Cortex of kidney (tissue), 1 donor: ENCODE results near the gene MGAT2.
A peak's percentile ranks its signal among the peaks of the same experiment; 100 is the strongest.
"Not testable (repeated sequence)": the region's sequence is repeated elsewhere in the genome, so short reads cannot be mapped to it uniquely, and the experiment has no call there.

Experiments used
- DNase-seq: peaks from one replicate; lab custom pipeline; 2025; lab: John Stamatoyannopoulos, UW

The MGAT2 gene

GRCh38 chr14:49612671-49613070 is 7.9 kb upstream of the MGAT2 start:
- DNase-seq, result no peak

GRCh38 chr14:49614196-49614595 is 6.4 kb upstream of the MGAT2 start:
- no peak for DNase-seq

DNA sequence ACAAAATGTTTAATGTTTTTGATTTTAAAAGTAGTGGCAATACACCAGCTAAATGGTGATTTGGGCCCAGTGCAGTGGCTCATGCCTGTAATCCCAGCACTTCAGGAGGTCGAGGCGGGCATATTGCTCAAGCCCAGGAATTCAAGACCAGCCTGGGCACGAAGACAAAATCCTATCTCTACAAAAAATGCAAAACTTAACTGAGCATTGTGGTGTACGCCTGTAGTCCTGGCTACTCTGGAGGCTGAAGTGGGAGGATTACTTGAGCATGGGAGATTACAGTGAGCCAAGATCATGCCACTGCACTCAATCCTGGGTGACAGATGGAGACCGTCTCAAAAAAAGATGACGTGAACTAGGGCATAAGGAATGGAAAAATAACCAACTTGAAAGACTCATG is 4.8 kb upstream of the MGAT2 start:
- DNase-seq, result no peak

- DNase-seq, result no peak
Observed at GRCh38 chr14:49617852-49618519, 2.6 kb upstream of the MGAT2 start.

- DNase-seq, result not testable (repeated sequence)
Observed at GRCh38 chr14:49619273-49619672, 1.3 kb upstream of the MGAT2 start.

DNA sequence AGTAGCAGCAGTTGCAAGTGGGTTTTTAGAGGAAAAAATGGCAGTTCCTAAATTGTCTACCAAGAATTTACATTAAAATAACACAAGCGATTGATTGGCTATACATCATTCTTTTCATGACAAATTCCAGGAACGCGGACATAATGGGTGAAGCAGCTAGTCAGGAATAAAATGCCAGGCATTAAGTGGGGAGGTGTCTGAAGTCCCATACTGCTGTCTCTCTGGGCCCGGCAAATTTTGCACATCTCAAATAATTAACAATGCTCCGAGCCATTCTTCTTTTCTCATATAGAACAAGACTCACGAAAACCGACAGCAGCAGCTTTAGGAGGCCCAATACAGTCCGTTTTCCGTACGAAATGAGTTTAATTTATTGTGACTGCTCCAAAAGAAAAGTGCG is 869 bp upstream of the MGAT2 start:
- no peak for DNase-seq

GRCh38 chr14:49621114-49621881 is 699 bp downstream of the MGAT2 start:
- DNase-seq, result no peak

- DNase-seq, result no peak
Observed at GRCh38 chr14:49622022-49622607, 1.5 kb downstream of the MGAT2 start.

DNA sequence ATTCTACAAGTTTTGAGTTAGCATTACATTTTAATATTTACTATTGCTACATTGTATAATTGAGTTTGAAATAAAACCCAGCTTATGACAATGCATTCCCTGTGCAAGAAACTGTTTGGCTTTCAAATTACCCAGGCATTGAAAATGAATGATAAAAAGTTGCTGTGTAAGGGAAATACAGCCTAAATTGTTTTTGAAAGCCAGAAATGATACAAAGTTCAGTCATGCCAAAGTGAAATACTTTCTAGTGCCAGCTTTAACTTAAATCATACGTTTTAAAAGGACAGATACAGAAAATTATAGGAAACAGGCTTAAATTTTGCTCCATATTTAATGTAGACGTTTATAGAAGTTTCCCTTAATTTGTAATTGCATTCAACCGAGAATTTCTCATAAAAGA is 2.8 kb downstream of the MGAT2 start:
- no peak for DNase-seq

DNA sequence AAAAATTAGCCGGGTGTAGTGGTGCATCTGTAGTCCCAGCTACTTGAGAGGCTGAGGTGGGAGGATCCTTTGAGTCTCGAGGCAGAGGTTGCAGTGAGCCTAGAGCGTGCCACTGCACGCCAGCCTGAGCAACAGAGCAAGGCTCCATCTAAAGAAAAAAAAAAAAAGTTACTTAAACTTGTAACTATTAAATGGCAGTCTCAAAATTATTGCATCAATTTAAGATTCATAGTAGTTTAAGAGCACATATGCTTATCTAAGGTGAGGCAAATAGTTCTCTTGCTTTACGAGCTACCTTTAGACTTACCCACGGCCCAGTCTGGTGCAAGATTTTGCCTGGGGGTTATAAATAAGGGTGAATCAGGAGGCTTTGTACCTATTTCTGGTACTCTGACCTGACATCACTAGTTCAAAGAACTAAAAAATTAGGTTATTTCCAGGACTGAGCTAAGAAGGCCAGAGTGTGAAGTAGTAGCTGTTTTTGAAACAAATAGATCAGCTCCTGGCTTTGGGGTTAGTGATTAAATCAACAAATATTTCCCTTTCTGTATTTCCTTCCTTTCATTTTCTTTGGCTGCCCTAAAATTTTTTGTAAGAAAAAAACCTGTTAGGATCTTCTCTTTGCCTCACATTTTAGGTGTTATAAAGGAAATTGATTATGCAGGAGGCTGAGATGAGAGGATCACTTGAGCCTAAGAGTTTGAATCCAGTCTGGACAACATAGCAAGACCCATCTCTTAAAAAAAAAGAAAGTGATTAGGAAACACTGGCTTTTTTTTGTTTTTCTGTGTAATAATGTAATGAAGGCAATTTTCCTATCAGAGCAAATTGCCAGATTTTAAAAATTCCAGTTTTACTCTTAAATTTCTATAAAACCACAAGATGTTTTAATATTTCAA is 3.6 kb downstream of the MGAT2 start:
- DNase-seq, result no peak

GRCh38 chr14:49633640-49634546 is 13.3 kb downstream of the MGAT2 start:
- no peak for DNase-seq

GRCh38 chr14:49634547-49635334 is 14.1 kb downstream of the MGAT2 start, which contains the start of gene DNAAF2:
Gene DNAAF2, minus strand, starts transcription at chr14:49635244. Its CDS starts 95 bp downstream, at chr14:49635149.
- peak; percentile 29 for DNase-seq

GRCh38 chr14:49636866-49637265 is 16.3 kb downstream of the MGAT2 start:
- no peak for DNase-seq

GRCh38 chr14:49637534-49638078 is 17.0 kb downstream of the MGAT2 start:
- no peak for DNase-seq

DNA sequence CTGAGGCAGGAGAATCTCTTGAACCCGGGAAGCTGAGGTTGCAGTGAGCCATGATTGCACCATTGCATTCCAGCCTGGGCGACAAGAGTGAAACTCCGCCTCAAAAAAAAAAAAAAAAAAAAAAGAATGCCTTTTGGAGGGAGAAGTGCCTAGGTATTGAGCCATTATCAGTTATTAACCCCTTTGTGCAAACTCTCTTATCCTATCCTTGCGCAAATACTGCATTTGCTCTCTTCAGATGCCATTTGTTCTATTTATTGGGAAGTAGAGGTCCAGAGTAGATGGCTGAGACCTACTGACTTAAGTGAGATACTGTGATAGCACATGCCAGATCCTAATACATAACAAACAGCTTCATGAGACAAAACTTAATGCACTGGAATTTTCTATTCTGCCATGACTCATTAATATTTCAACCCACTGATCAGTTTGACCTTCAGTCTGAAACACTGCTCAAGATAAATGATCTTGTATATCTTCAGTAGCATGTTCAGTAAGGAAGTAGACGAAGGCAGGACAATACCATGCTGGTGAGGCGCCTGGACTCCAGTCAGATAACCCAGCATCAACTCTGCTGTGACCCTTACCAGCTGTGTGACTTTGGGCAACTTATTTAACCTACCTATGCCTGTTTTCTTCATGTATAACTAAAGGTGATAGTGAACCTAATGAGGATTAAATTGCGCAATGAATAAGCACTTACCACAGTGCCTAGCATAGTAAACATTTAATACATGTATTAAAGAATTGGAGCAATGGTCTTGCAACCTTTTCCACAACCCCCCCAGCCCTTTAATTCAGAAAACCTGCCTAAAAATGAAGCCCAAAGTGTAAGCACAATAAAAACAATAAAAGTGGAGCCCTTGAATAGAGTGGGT is 20.2 kb downstream of the MGAT2 start:
- DNase-seq, result no peak

DNA sequence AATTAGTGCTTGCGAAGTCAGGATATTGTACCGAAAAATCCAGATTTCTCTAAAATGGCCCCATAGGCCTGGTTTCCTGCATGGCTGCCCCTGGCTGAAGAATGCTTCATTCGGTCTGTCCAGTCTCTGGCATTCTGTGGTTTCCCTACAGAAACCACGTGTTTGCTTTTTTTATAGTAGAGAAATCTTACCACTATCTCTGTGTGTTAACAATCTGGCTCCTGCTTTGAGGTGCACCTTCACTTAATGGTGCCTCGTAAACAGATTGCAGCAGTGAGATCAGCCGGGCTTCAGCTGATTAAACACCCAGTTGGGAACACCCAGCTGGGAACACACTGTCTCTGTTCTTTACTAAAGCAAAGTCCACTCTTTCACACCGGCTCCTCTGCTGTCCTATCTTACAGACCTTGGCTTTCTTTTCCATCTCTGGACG is 21.1 kb downstream of the MGAT2 start:
- no peak for DNase-seq

GRCh38 chr14:49642163-49642562 is 21.6 kb downstream of the MGAT2 start:
- DNase-seq, result no peak

- no peak for DNase-seq
Observed at GRCh38 chr14:49653508-49653907, 32.9 kb downstream of the MGAT2 start.

DNA sequence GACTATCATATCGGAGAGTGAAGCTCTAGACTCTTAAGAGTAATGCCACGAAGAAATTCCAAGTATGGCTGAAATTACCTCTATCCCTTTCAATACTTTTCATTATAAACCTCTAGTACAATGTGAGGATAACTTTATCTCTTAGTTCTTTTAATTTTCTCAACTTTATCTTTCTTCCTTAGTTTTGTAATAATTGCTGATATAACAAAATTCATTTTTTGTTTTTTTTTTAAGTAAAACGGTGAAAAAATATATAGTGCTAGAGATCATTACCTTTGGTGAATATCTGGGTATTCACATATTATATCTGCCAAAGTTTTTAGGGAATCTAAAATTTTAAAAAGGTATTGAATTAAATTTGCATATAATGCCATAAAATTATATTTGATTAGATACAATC is 33.9 kb downstream of the MGAT2 start:
- DNase-seq, result no peak
